ENCODE data around the gene ZNF691. TPM values are rescaled to one million over a fixed set of nuclear protein-coding genes. Genes with fewer than 3 reads are reported as not detected.

The ZNF691 gene
- total RNA-seq, 1 experiment from 2014 or later, result 16.6 TPM

DNA sequence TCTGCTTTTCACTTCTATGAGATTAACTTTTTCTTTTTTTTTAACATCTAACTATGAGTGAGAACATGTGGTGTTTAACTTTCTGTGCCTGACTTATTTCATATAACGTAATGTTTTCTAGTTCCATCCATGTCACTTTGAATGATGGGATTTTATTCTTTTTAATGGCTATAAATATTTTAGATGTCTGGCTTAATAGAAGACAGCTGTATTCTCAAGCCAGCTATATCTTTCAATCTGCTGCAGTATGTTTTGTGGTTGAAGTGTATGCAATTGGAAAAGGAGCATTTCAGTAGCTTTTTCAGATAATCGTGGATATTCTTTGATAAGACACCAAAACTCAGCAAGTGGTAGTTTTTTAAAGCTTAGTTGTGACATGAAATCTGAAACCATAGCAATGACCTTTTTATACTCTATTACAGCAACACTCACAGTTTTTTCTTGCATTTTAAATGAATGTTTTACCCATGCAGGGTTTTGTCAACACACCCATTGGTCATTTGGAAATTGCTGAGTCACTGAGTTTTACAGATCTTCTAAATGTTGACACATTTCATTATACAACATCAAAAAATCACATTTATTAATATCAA is 23.5 kb upstream of the ZNF691 start:
- Mint-ChIP-seq H3K4me3 (no peak overlapping the region), H3K9me3 (no peaks in the 10 kb centered on the region), H3K36me3 (no peaks in the 10 kb centered on the region), H3K4me1 (peaks cover 21% of the 10 kb centered on the region), H3K27ac (no peak overlapping the region), H3K27me3 (ENCODE audit: low read depth) (no peaks in the 10 kb centered on the region)
- ChIA-PET POLR2A (no interaction called here), CTCF (interaction anchor here (1.3 kb wide), 1 partner anchor 23 kb away, joined by 3 read pairs; the partner anchor contains the start of gene ZNF691)
- no peak for TF ChIP-seq ZNF416 (CRISPR knock-in tag; IDR thresholded peaks at IDR 0.05)
- TF ChIP-seq ZNF281 (CRISPR knock-in tag; IDR thresholded peaks at IDR 0.05), result no peak
- DNase-seq (ENCODE audit: low spot score) (no peak), ATAC-seq (no peak)

GRCh38 chr1:42824481-42825035 is 21.9 kb upstream of the ZNF691 start:
- CTCF ChIA-PET, result interaction anchor here (0.8 to 2.2 kb wide), 4 partner anchors 22 to 249 kb away, joined by 4 to 11 read pairs (median 8); partner anchors contain the start of gene ZNF691
- TF ChIP-seq, protein P1, sequence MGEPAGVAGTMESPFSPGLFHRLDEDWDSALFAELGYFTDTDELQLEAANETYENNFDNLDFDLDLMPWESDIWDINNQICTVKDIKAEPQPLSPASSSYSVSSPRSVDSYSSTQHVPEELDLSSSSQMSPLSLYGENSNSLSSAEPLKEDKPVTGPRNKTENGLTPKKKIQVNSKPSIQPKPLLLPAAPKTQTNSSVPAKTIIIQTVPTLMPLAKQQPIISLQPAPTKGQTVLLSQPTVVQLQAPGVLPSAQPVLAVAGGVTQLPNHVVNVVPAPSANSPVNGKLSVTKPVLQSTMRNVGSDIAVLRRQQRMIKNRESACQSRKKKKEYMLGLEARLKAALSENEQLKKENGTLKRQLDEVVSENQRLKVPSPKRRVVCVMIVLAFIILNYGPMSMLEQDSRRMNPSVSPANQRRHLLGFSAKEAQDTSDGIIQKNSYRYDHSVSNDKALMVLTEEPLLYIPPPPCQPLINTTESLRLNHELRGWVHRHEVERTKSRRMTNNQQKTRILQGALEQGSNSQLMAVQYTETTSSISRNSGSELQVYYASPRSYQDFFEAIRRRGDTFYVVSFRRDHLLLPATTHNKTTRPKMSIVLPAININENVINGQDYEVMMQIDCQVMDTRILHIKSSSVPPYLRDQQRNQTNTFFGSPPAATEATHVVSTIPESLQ (CRISPR knock-in tag; IDR thresholded peaks at IDR 0.05), result no peak
- TF ChIP-seq JUN (CRISPR knock-in tag; IDR thresholded peaks at IDR 0.05), result no peak
- no peak for TF ChIP-seq USF2 (CRISPR knock-in tag; IDR thresholded peaks at IDR 0.05)
- TF ChIP-seq RORB (CRISPR knock-in tag; IDR thresholded peaks at IDR 0.05), result no peak
- no peak for TF ChIP-seq ZNF317 (CRISPR knock-in tag; IDR thresholded peaks at IDR 0.05; ENCODE audit: borderline replicate concordance, low read depth)
- TF ChIP-seq, protein P2, sequence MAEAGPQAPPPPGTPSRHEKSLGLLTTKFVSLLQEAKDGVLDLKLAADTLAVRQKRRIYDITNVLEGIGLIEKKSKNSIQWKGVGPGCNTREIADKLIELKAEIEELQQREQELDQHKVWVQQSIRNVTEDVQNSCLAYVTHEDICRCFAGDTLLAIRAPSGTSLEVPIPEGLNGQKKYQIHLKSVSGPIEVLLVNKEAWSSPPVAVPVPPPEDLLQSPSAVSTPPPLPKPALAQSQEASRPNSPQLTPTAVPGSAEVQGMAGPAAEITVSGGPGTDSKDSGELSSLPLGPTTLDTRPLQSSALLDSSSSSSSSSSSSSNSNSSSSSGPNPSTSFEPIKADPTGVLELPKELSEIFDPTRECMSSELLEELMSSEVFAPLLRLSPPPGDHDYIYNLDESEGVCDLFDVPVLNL (CRISPR knock-in tag; IDR thresholded peaks at IDR 0.05; ENCODE audit: borderline replicate concordance, low read depth), result no peak
- TF ChIP-seq, protein P3, sequence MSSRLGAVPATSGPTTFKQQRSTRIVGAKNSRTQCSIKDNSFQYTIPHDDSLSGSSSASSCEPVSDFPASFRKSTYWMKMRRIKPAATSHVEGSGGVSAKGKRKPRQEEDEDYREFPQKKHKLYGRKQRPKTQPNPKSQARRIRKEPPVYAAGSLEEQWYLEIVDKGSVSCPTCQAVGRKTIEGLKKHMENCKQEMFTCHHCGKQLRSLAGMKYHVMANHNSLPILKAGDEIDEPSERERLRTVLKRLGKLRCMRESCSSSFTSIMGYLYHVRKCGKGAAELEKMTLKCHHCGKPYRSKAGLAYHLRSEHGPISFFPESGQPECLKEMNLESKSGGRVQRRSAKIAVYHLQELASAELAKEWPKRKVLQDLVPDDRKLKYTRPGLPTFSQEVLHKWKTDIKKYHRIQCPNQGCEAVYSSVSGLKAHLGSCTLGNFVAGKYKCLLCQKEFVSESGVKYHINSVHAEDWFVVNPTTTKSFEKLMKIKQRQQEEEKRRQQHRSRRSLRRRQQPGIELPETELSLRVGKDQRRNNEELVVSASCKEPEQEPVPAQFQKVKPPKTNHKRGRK (CRISPR knock-in tag; IDR thresholded peaks at IDR 0.05; ENCODE audit: borderline replicate concordance), result no peak
- TF ChIP-seq, protein P4, sequence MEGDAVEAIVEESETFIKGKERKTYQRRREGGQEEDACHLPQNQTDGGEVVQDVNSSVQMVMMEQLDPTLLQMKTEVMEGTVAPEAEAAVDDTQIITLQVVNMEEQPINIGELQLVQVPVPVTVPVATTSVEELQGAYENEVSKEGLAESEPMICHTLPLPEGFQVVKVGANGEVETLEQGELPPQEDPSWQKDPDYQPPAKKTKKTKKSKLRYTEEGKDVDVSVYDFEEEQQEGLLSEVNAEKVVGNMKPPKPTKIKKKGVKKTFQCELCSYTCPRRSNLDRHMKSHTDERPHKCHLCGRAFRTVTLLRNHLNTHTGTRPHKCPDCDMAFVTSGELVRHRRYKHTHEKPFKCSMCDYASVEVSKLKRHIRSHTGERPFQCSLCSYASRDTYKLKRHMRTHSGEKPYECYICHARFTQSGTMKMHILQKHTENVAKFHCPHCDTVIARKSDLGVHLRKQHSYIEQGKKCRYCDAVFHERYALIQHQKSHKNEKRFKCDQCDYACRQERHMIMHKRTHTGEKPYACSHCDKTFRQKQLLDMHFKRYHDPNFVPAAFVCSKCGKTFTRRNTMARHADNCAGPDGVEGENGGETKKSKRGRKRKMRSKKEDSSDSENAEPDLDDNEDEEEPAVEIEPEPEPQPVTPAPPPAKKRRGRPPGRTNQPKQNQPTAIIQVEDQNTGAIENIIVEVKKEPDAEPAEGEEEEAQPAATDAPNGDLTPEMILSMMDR (IDR thresholded peaks at IDR 0.05), result no peak
- no peak for TF ChIP-seq ZBTB21 (CRISPR knock-in tag; IDR thresholded peaks at IDR 0.05; ENCODE audit: borderline replicate concordance)
- TF ChIP-seq JAZF1 (CRISPR knock-in tag; IDR thresholded peaks at IDR 0.05), result no peak
- TF ChIP-seq, protein P5, sequence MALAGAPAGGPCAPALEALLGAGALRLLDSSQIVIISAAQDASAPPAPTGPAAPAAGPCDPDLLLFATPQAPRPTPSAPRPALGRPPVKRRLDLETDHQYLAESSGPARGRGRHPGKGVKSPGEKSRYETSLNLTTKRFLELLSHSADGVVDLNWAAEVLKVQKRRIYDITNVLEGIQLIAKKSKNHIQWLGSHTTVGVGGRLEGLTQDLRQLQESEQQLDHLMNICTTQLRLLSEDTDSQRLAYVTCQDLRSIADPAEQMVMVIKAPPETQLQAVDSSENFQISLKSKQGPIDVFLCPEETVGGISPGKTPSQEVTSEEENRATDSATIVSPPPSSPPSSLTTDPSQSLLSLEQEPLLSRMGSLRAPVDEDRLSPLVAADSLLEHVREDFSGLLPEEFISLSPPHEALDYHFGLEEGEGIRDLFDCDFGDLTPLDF (CRISPR knock-in tag; IDR thresholded peaks at IDR 0.05), result no peak
- TF ChIP-seq, protein P6, sequence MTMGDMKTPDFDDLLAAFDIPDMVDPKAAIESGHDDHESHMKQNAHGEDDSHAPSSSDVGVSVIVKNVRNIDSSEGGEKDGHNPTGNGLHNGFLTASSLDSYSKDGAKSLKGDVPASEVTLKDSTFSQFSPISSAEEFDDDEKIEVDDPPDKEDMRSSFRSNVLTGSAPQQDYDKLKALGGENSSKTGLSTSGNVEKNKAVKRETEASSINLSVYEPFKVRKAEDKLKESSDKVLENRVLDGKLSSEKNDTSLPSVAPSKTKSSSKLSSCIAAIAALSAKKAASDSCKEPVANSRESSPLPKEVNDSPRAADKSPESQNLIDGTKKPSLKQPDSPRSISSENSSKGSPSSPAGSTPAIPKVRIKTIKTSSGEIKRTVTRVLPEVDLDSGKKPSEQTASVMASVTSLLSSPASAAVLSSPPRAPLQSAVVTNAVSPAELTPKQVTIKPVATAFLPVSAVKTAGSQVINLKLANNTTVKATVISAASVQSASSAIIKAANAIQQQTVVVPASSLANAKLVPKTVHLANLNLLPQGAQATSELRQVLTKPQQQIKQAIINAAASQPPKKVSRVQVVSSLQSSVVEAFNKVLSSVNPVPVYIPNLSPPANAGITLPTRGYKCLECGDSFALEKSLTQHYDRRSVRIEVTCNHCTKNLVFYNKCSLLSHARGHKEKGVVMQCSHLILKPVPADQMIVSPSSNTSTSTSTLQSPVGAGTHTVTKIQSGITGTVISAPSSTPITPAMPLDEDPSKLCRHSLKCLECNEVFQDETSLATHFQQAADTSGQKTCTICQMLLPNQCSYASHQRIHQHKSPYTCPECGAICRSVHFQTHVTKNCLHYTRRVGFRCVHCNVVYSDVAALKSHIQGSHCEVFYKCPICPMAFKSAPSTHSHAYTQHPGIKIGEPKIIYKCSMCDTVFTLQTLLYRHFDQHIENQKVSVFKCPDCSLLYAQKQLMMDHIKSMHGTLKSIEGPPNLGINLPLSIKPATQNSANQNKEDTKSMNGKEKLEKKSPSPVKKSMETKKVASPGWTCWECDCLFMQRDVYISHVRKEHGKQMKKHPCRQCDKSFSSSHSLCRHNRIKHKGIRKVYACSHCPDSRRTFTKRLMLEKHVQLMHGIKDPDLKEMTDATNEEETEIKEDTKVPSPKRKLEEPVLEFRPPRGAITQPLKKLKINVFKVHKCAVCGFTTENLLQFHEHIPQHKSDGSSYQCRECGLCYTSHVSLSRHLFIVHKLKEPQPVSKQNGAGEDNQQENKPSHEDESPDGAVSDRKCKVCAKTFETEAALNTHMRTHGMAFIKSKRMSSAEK (CRISPR knock-in tag; IDR thresholded peaks at IDR 0.05; ENCODE audit: borderline replicate concordance), result no peak

More at GRCh38 chr1:42824481-42825035, 21.9 kb upstream of the ZNF691 start:
- Mint-ChIP-seq H3K4me3 (no peak overlapping the region), H3K27me3 (ENCODE audit: low read depth) (no peaks in the 10 kb centered on the region), H3K36me3 (no peaks in the 10 kb centered on the region), H3K27ac (no peak overlapping the region), H3K9me3 (no peaks in the 10 kb centered on the region), H3K4me1 (peaks cover 21% of the 10 kb centered on the region)
- POLR2A ChIA-PET, result interaction anchor here (0.7 to 1.5 kb wide), 2 partner anchors 22 to 58 kb away, joined by 3 to 5 read pairs; partner anchors contain the start of genes C1orf50, P3H1 and ZNF691
- no peak for DNase-seq (ENCODE audit: low spot score)
- no peak for ATAC-seq
